ENCODE results near the gene C18orf54. TPM values are rescaled to one million over a fixed set of nuclear protein-coding genes. Genes with fewer than 3 reads are reported as not detected.

Gene C18orf54
- total and polyA plus RNA-seq, 2 donors (not counting 1 experiment from before 2014, with no cell fraction given) = 0.60 to 4.8 TPM

- peaks cover 0 to 8% (median 0%) of the 10 kb centered on the region in 4 experiments for H3K27me3 ChIP-seq (replicated peaks in 1 of 4; ENCODE audit: control extremely low read depth in 1 of 4, control insufficient read depth in 3 of 4, insufficient read depth in 4 of 4, low read length in 3 of 4)
- H3K79me2 ChIP-seq (ENCODE audit: control insufficient read depth, insufficient read depth, low read length) = no peaks in the 10 kb centered on the region
- H3K9ac ChIP-seq (ENCODE audit: low read length) = no peak overlapping the region
- Mint-ChIP-seq H3K27me3 (peaks cover 12% of the 10 kb centered on the region), H3K4me1 (no peaks in the 10 kb centered on the region), H3K9me3 (ENCODE audit: insufficient read depth) (no peaks in the 10 kb centered on the region), H3K27ac (no peak overlapping the region), H3K4me3 (no peak overlapping the region)
- ATAC-seq (ENCODE audit: low read depth) = no peak
- no peak for DNase-seq
- intact Hi-C loops (cut with micrococcal nuclease) = no loop called here
- no CpG with 5 or more reads among the region's 2 CpGs for WGBS (ENCODE audit: insufficient coverage)
- no peaks in the 10 kb centered on the region for H3K4me1 ChIP-seq (ENCODE audit: control insufficient read depth in 2 of 2, insufficient read depth in 2 of 2, low read length in 2 of 2)
- H3K27ac ChIP-seq (ENCODE audit: low read length in 2 of 2) = no peak overlapping the region
- no peaks in the 10 kb centered on the region for H3K9me3 ChIP-seq (ENCODE audit: control extremely low read depth in 1 of 3, control insufficient read depth in 2 of 3, insufficient read depth in 1 of 3, low read length in 2 of 3)
- H3K36me3 ChIP-seq (replicated peaks in 1 of 2; ENCODE audit: control extremely low read depth in 1 of 2, control insufficient read depth in 1 of 2, extremely low read depth in 1 of 2, insufficient read depth in 2 of 2, low read length in 1 of 2) = no peaks in the 10 kb centered on the region
- ChIA-PET CTCF (interaction anchor here (0.6 kb wide), 1 partner anchor 75 kb away, joined by 3 read pairs; no protein-coding TSS in a partner anchor), POLR2A (no interaction called here)
- no peak overlapping the region for H3K4me3 ChIP-seq (ENCODE audit: control extremely low read depth in 1 of 5, extremely low read depth in 1 of 5, insufficient read depth in 1 of 5, low read depth in 2 of 5, low read length in 4 of 5)
- no peaks in the 10 kb centered on the region for H4K20me1 ChIP-seq (ENCODE audit: control insufficient read depth, insufficient read depth, low read length, poor library complexity, severe bottlenecking)
- TF ChIP-seq CTCF (IDR thresholded peaks at IDR 0.05) = no peak
- TF ChIP-seq EZH2 (IDR thresholded peaks at IDR 0.05; ENCODE audit: borderline replicate concordance, insufficient read depth, low read depth, low read length, poor library complexity, severe bottlenecking) = no peak
- no peak overlapping the region for H3K4me2 ChIP-seq (replicated peaks; ENCODE audit: low read depth, low read length, poor library complexity, severe bottlenecking)
- no peak overlapping the region for H2AFZ ChIP-seq (ENCODE audit: insufficient read depth, low read depth, low read length, poor library complexity, severe bottlenecking)
These were observed 68.5 kb downstream of the C18orf54 start for GRCh38 chr18:54426085-54426665.

Small RNA genes within 50 kb of the gene (small RNA-seq; reads per million reads assigned to genes)
- gene SNRPGP2 (ENCODE audit: insufficient read length, low read depth, low replicate concordance) = not detected

Other genes starting within 250 kb of the C18orf54 start
- gene MBD2, start 133.2 kb upstream of the C18orf54 start, total RNA-seq = 131 and 134 TPM in 2 replicates
- gene MBD2, start 133.2 kb upstream of the C18orf54 start, polyA plus RNA-seq = 49.0 and 53.0 TPM in 2 replicates
- 38.9 and 45.6 TPM in 2 replicates for gene POLI, start 88.4 kb upstream of the C18orf54 start, total RNA-seq
- gene POLI, start 88.4 kb upstream of the C18orf54 start, polyA plus RNA-seq = 20.1 and 28.3 TPM in 2 replicates
- not detected in 2 replicates for gene STARD6, start within 50 bp of the C18orf54 start, total RNA-seq
- not detected in 2 replicates for gene STARD6, start within 50 bp of the C18orf54 start, polyA plus RNA-seq
- not detected in 2 replicates for gene DYNAP, start 233.3 kb downstream of the C18orf54 start, total RNA-seq
- gene DYNAP, start 233.3 kb downstream of the C18orf54 start, polyA plus RNA-seq = not detected in 2 replicates